ENCODE measurements around the gene DSC1. TPM values are rescaled to one million over a fixed set of nuclear protein-coding genes. Genes with fewer than 3 reads are reported as not detected.

Gene DSC1
- total and polyA plus RNA-seq, 2 of the 13 experiments (the other 11 are each of a cell fraction or from before 2014, with no cell fraction given): not detected

DNA sequence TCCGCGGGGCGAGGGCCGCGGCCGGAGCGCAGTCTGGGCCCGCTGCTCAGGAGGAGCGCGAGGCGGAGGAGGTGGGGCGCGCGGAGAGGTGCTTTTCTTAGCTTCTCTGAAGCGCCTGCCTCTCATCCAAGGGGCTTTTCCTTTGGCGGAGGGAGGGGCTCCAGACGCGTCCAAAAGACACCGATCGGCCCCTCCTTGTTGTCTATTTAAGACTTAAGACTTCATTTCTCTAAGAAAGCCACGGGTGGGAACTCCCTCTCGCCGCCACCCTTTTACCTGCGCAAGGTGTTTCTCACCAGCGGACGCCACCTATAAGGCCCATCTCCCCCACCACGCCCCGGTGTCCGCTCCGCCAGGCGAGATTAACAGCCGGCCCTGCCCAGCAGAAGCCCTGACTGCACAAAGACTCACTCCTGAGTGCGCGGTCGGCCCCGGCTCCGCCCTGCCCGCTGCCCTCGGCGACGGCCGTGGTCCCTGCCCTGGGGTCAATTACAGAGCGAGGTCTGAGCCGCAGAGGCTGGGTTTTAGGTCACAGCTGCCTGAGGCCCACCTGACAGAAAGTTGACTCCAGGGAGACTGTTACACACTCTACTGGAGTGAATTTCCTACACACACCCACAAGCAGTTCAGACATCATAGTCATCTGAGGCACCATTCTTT is 60.5 kb downstream of the DSC1 start, which contains the start of gene DSC2 (continued):
- peak; percentile 39; the same call in 1 of the 2 replicates for TF ChIP-seq KDM3A (CRISPR knock-in tag; IDR thresholded peaks at IDR 0.05; ENCODE audit: low read depth)
- 0 out of 2 replicates have a peak, but pooled peaks have one; percentile 17 for TF ChIP-seq MAZ (IDR thresholded peaks at IDR 0.05; ENCODE audit: borderline replicate concordance, low read depth, low read length)
- TF ChIP-seq MAZ (CRISPR knock-in tag; IDR thresholded peaks at IDR 0.05; ENCODE audit: low read depth): no peak; the same call in 1 of the 2 replicates
- TF ChIP-seq HOXA5 (CRISPR knock-in tag; IDR thresholded peaks at IDR 0.05): peak; percentile 85
- TF ChIP-seq SIN3B (IDR thresholded peaks at IDR 0.05; ENCODE audit: low read length): no peak
- TF ChIP-seq RCOR2 (CRISPR knock-in tag; IDR thresholded peaks at IDR 0.05): no peak
- 0 out of 2 replicates have a peak, but pooled peaks have one; percentile 11 for TF ChIP-seq ZNF629 (CRISPR knock-in tag; conservative IDR thresholded peaks at IDR 0.05)
- TF ChIP-seq ZNF619 (CRISPR knock-in tag; IDR thresholded peaks at IDR 0.05): no peak
- no peak for TF ChIP-seq ZNF558 (CRISPR knock-in tag; IDR thresholded peaks at IDR 0.05; ENCODE audit: borderline replicate concordance)
- TF ChIP-seq XBP1 (CRISPR knock-in tag; IDR thresholded peaks at IDR 0.05): no peak
- TF ChIP-seq ZNF737 (CRISPR knock-in tag; IDR thresholded peaks at IDR 0.05; ENCODE audit: borderline replicate concordance): no peak
- TF ChIP-seq CCDC6 (CRISPR knock-in tag; IDR thresholded peaks at IDR 0.05): no peak
- TF ChIP-seq KLF15 (CRISPR knock-in tag; IDR thresholded peaks at IDR 0.05; ENCODE audit: borderline replicate concordance): no peak
- no peak for TF ChIP-seq RAD51 (IDR thresholded peaks at IDR 0.05; ENCODE audit: borderline replicate concordance)
- TF ChIP-seq, protein P1, sequence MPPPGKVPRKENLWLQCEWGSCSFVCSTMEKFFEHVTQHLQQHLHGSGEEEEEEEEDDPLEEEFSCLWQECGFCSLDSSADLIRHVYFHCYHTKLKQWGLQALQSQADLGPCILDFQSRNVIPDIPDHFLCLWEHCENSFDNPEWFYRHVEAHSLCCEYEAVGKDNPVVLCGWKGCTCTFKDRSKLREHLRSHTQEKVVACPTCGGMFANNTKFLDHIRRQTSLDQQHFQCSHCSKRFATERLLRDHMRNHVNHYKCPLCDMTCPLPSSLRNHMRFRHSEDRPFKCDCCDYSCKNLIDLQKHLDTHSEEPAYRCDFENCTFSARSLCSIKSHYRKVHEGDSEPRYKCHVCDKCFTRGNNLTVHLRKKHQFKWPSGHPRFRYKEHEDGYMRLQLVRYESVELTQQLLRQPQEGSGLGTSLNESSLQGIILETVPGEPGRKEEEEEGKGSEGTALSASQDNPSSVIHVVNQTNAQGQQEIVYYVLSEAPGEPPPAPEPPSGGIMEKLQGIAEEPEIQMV (CRISPR knock-in tag; IDR thresholded peaks at IDR 0.05; ENCODE audit: low read depth): no peak
- TF ChIP-seq, protein P2, sequence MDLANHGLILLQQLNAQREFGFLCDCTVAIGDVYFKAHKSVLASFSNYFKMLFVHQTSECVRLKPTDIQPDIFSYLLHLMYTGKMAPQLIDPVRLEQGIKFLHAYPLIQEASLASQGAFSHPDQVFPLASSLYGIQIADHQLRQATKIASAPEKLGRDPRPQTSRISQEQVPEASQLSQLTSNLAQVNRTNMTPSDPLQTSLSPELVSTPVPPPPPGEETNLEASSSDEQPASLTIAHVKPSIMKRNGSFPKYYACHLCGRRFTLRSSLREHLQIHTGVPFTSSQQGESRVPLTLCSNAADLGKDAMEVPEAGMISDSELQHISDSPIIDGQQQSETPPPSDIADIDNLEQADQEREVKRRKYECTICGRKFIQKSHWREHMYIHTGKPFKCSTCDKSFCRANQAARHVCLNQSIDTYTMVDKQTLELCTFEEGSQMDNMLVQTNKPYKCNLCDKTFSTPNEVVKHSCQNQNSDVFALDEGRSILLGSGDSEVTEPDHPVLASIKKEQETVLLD (CRISPR knock-in tag; IDR thresholded peaks at IDR 0.05; ENCODE audit: low read depth): no peak
- no peak for TF ChIP-seq NFATC3 (CRISPR knock-in tag; IDR thresholded peaks at IDR 0.05)
- no peak for TF ChIP-seq ZFP41 (CRISPR knock-in tag; IDR thresholded peaks at IDR 0.05; ENCODE audit: borderline replicate concordance)
- TF ChIP-seq REST (IDR thresholded peaks at IDR 0.05; ENCODE audit: borderline replicate concordance in 1 of 2, low read depth in 1 of 2, low read length in 2 of 2): peak in 1 of 2 experiments; percentile 39; a peak in 1 of 4 replicates
- peak; percentile 65 for TF ChIP-seq TBL1XR1 (IDR thresholded peaks at IDR 0.05; ENCODE audit: borderline replicate concordance, low read length, partially characterized antibody)
- no peak for TF ChIP-seq KDM4B (CRISPR knock-in tag; IDR thresholded peaks at IDR 0.05)
- TF ChIP-seq DDIT3 (CRISPR knock-in tag; IDR thresholded peaks at IDR 0.05): no peak
- no peak for TF ChIP-seq THAP8 (CRISPR knock-in tag; IDR thresholded peaks at IDR 0.05; ENCODE audit: borderline replicate concordance)

All from HepG2 (cell line).